ENCODE measurements around the gene GRM4.
A peak's percentile ranks its signal among the peaks of the same experiment; 100 is the strongest.
"Not testable (repeated sequence)": the region's sequence is repeated elsewhere in the genome, so short reads cannot be mapped to it uniquely, and the experiment has no call there.

The GRM4 gene

DNA sequence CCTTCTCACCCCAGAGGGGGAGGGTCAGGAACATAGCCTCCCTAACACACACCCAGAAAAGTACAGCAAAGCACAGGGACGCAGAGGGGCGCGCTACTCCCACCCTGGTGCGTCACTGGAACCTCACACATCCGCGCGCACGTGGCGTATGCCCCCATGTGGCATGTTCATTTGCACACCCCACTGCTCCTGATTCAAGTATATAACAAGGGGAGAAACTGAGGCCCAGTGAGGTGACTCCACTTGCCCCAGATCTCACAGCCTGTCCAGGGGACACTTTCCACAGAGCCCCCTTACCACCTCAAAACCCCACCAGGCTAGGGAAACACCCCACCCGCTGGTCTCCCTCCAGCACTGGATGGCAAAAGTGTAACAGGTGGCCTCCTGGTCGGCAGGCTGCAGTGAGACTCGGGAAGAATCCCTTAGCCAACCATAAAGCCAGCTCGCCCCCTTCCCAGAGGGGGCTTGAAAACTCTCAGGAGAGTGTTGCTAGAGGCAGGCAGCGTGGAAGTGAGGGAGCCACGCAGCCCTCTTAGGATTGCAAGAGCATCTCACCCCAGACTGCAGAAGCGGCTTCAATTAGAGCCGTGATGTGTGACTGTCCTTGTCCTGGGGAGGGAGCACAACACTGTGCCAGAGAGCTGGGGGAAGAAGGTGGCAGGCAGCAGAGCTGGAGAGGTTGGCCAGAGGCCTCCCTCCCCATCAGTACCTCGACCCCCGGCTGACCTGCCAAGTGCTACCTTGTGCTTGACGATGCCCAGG lies at the start of gene GRM4:
Gene GRM4 (minus strand): TSS at position 67 of the 762 bp plus-strand sequence. CDS start 12,591 bp downstream, outside the sequence.
- no peak for DNase-seq (ENCODE audit: low read depth in 2 of 3, low spot score in 2 of 3)

DNA sequence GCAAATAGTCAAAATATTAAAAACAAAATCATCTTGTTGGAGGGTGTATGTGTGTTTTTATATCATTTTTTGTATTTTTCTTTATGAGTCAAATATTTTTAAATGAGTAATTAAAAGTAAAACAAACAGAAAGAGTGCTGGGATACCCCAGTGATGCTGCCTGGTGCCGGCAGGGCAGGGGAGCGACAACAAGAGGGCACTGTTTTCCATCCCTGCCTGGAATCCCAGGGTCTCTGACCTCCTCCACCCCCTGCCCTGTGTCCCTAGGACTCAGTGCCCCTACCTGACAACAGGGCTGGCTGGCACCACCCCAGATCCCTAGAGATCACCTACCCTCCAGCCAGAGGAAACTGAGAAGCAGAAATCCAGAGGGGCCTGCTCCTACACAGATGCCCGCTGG lies 48.9 kb upstream of the GRM4 start:
- DNase-seq (ENCODE audit: low read depth in 2 of 3, low spot score in 2 of 3), result no peak

DNA sequence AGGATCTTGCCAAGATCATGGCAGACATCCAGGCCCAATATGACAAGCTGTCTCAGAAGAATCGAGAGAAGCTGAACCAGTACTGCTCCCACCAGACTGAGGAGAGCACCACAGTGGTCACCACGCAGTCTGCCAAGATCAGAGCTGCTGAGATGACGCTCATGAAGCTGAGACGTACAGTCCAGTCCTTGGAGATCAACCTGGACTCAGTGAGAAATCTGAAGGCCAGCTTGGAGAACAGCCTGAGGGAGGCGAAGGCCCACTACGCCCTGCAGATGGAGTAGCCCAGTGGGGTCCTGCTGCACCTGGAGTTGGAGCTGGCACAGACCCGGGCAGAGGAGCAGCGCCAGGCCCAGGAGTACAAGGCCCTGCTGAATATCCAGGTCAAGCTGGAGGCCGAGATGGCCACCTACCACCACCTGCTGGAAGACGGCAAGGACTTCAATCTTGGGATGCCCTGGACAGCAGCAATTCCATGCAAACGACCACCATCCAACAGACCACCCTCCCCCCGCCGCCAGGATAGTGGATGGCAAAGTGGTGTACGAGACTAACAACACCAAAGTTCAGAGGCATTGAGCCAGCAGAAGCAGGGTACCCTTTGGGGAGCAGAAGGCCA lies 44.7 kb upstream of the GRM4 start:
- no peak for DNase-seq (ENCODE audit: low read depth in 2 of 3, low spot score in 2 of 3)

DNA sequence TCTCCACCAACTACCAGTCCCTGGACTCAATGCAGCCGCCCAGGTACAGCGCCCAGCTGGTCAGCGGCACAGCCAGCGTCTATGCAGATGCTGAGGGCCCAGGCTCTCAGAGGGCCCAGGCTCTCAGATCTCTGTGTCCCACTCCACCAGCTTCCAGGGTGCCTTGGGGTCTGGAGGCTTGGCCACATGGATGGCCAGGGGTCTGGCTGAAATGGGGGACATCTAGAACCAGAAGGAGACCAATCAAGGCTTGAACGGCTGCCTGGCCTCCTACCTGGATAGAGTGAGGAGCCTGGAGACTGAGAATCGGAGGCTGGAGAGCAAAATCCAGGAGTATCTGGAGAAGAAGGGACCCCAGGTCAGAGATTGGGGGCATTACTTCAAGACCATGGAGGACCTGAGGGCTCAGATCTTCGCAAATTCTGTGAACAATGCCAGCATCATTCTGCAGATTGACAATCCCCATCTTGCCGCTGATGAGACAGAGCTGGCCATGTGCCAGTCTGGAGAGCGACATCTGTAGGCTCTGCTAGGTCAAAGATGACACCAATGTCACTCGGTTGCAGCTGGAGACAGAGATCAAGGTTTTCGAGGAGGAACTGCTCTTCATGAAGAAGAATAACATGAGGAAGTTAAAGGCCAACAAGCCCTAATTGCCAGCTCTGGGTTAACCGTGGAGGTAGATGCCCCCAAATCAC lies 44.1 kb upstream of the GRM4 start:
- DNase-seq (ENCODE audit: low read depth in 2 of 3, low spot score in 2 of 3), result no peak

DNA sequence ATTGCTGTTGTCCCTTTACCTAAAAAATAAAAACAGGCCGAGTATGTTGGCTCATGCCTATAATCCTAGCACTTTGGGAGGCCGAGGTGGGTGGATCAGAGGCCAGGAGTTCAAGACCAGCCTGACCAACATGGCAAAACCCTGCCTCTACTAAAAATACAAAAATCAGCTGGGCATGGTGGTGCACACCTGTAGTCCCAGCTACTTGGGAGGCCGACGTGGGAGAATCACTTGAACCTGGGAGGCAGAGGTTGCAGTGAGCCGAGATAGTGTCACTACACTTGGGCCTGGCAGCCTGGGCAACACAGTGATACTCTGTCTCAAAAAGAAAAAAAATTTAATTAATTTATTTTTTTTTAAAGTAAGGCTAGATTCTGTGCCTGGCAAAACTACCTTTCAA lies 38.8 kb upstream of the GRM4 start:
- not testable (repeated sequence) for DNase-seq (ENCODE audit: low read depth in 2 of 3, low spot score in 2 of 3)

DNA sequence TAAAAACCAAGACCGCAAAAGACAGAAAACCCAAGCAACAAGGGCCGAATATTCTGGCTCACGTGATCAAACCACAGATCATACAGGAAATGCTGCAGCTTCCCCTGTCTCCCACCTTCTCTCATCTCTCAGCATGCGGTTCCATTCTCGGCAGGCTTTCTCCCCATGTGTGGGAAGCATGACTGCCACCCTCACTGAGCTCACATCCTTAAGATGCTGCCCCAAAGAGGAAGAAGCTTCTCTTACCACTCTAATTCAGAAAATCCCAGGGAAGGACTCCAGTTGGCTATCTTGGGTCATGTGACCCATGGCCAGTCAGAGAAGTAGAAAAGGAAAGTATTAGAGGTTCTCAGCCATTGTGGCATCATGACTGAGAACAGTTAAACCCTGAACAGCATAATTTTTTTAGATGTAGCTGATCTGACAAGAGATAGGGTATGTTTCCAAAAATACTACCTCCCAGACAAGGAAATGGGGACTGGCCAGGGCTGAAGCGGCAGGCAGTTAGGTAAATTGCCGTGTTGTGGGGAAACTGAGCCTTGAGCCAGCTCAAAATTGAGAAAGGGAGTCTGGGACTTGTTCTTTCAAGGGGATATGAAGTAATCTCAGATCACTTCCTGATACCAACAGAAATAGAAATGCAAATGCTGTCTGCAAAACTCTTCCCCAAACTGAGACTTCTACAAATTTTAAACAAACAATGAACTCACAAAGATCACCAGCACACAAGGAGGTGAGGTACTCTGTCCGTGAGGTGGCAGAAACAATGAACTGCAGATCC lies 37.1 kb upstream of the GRM4 start:
- DNase-seq (ENCODE audit: low read depth in 2 of 3, low spot score in 2 of 3), result peak; percentile 35 to 45 (median 41)

DNA sequence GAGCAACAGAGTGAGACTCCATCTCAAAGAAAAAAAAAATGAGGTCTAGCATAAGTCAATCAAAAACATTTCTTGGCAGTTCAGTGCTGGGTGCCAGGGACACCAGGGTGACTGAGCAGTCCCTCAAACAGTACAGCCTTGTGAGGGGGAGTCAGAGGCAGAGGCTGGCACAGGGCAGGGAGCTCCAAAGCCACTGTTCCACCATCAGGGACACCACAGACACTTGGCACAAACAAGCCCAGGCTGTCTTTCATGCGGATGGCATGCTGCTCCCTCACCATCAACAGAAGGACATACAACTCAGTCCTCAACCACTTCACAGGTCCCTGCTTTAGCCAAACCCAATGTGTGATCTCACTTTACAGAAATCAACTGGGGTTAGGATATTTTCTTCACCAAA lies 36.0 kb upstream of the GRM4 start:
- no peak for DNase-seq (ENCODE audit: low read depth in 2 of 3, low spot score in 2 of 3)

DNA sequence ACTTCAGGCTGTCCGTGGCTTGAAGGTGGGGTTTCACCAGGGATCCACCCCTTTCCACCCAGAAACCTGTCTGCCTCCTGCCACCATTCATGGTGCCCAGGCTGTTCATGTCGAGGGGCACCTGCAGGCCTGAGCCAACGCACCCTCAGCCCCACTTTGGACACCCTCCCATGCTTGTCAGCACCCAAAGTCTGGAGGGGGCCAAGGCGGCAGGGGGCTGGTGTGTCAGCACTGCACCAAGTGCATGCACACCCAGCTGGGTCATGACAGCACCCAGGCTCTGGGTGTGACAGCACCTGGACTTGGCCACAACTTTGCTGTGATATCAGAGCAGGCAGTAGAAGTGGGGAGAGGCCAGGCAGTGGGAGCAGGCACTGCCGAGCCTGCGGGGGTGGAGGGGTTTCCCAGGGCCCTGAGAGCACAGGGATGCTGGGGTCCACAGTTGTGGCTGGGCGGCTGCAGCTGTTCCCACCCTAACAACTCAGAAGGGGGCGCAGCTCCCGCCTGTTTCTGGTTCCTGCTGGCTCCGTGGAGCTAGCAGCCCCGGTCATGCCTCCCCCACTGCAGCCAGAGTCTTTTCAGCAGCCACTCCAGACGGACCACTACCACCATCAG lies 33.3 kb upstream of the GRM4 start:
- DNase-seq (ENCODE audit: low read depth in 2 of 3, low spot score in 2 of 3), result no peak

DNA sequence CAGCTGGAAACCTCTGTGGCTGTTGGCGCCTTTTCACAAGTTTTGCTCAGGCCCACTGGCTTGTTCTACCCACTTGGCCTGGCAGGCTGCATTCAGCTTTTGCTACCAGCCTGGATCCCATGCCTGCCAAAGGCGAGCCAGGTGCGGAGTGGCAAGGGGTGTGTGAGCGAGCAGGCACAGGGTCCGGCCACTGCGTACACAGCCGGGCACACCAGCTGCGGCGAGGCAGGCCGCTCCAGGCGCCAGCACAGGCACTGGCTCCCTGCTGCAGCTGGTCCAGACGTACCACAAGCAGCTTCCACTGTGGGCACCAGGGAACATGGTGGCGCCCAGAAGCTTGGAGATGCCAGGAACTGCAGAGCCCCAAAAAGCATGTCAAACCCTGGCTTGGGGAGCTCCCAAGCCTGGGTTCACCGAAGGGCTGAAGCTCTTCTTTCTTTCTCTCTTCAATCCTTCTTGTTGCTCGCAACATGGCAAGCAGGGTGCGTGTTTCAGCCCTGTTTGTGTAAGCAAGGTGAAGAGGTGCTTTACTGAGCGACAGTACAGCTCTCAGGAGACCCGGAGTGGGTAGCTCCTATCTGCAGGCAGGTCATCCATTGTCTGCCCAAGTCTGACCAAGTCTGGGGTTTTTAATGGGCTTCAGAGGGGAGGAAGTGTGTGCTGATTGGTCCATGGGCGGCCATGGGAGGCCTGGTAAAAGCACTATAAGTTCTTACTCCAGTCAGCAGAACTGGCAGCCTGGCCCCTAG lies 32.6 kb upstream of the GRM4 start:
- no peak for DNase-seq (ENCODE audit: low read depth in 2 of 3, low spot score in 2 of 3)

DNA sequence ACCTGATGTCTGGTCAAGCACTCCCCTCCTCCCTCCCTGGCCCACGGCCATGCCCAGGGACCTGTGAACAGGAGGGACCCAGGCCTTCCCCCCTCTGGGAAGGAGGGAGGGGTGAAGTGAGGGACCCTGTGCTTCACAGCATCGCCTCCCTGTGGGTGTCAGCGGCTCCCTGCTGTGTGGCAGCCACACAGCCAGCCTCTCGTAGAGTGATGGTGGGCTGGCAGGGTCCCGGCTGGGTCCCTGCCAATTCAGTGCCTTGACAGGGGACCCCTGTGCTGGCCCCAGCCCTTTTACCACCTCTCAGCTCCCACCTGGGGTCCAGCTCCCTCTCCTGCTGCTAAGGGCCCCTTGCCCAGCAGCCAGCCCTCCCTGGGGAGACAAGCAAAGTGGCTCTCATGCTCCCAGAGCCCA lies 31.3 kb upstream of the GRM4 start:
- DNase-seq (ENCODE audit: low read depth in 2 of 3, low spot score in 2 of 3), result no peak

DNA sequence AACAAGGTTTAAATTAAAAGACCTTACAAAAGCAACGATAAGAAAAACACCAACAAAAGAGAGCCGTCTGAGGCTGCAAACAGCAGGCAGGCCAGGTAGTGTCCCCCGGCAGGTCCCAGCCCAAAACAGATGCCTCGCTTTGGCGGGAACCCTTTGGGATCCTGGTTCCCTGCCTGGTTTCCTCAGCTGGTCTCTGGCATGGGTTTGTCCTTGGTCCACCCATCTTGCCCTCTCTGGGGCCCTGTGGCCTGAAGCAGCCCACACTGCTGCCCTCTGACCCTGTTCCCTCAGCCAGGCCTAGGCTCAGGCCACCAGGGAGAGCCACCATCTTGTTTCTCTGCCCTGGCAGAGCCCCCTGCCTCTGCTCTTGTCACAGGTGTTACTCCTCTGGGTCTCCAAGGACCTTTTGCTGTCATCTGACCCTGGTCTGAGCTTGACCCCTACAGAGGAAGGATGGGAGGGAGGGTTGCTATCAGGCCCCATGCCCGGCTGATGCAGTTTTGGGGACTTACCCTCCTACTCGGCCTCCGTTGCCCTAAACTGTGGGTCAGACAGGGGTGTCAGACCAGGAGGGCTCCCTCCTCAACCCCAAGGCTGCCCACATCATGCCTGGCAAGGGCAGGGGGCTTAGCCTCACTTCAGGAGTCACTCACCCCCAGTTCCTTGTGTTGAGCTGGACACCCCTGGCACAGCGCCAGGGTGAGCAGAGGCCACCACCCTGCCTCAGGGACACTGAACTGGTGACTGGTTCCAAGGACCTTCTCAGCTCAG lies 30.6 kb upstream of the GRM4 start:
- DNase-seq (ENCODE audit: low read depth in 2 of 3, low spot score in 2 of 3), result no peak

DNA sequence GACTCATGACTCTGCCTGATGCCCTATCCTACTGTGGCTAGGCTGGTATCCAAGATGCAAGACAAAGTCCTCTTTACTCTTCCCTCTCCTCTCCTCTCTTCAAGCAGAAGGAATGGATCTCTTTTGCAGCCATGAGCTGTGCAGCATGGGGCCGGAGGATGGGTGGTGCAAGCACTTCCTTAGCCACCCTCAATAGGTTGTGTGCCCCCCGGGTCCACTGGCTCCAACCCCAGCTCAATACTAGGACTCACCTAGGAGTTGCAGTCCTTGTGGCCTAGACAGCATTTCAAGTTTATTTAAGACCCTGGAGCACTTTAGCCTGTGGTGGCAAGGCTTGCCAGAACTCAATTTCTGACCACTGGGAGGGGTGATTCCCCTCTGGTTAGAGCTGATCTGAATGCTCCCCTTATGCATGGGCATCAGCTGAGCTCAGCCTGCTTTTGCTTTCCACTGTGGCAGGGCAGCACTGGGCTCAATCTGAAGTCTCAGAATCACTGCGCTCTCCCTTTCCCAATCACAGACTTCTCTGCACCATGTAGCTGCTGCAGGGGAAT lies 29.0 kb upstream of the GRM4 start:
- no peak for DNase-seq (ENCODE audit: low read depth in 2 of 3, low spot score in 2 of 3)

DNA sequence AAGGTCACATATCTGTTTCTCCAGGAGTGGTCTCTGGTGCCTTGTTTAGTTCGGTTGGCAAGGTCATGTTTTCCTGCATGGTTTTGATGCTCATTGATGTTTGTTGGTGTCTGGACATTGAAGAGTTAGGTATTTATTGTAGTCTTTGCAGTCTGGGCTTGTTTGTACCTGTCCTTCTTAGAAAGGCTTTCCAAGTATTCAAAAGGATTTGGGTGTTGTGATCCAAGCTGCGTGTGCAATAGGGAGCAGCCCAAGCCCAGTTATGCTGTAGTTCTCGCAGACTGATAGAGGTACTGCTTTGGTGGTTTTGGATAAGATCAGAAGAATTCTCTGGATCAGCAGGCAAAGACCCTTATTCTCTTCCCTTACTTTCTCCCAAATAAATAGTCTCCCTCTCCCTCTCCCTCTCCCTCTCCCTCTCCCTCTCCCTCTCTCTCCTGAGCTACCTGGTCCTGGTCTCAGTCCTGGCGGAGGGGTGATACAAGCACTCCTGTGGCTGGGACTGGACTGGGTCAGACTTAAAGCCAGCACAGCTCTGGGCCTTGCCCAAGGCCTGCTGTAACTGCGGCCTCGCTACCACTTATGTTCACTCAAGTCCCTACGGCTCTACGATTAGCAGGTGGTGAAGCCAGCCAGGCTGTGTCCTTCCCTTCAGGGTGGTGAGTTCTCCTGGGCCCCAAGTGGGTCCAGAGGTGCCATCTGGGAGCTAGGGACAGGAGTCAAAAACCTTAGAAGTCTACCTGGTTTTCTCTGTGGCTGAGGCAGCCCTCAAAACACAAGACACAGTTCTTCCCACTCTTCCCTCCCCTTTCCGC lies 27.3 kb upstream of the GRM4 start:
- no peak for DNase-seq (ENCODE audit: low read depth in 2 of 3, low spot score in 2 of 3)

DNA sequence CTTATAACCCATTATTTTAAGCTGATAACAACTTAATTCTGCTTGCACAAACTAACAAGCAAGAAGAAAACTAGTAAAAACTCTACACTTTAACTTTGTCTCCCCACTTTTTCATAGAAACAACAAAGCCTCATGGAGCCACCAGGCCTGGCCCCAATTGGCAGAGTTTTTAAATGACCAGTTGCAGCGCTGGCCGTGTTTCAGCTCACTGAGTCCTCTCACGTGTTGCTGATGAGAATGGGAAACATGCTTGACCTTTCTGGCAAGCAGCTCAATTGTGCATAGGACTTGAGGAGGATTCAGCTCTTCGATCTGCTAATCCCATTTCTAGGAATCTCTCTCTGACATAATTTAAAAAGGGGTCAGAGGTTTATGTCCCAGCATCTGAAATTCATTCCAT lies 24.5 kb upstream of the GRM4 start:
- DNase-seq (ENCODE audit: low read depth in 2 of 3, low spot score in 2 of 3), result no peak

DNA sequence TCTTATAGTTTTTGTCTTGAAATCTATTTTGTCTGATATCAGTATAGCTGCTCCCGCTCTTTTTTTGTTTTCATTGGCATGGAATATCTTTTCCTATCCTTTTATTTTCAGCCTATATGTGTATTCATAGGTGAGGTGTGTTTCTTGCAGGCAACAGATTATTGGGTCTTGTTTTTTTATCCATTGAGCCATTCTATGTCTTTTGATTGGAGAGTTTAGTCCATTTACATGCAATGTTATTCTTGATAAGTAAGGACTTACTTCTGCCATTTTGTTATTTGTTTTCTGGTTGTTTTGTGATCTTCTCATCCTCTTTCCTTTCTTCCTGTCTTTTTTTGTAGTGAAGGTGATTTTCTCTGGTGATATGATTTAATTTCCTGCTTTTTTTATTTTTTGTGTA lies 24.0 kb upstream of the GRM4 start:
- no peak for DNase-seq (ENCODE audit: low read depth in 2 of 3, low spot score in 2 of 3)

DNA sequence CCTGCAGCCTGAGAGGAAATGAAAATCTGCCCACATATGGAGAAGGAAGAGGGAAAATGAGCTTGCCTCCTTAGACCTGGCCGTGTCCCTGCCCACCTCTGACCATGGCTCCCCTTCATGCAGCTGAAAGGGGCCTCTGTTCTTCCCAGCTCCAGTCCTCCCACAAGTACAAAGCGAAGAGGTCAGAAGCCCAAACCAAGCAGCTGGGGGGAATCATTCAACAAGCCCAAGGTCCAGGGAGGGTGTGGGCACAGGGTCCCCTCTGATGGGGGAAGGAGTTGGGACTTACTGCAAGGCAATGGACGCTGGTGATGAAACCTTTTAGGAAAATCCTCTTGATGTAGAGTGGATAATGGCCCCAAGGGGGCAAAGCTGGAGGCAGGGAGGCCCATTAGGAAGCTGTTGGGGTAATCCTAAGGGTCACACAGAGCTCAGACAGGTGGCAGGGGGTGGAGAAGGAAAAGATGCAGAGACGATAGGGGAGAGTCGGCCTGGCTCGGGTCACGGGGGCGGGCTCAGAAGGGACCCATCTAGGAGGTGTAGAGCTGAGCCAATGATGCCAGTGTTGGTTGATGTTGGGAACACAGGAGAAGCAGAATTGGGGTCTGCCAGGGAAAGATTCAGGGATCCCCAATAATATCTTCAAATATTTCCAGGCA lies 16.1 kb upstream of the GRM4 start:
- DNase-seq (ENCODE audit: low read depth in 2 of 3, low spot score in 2 of 3), result no peak

DNA sequence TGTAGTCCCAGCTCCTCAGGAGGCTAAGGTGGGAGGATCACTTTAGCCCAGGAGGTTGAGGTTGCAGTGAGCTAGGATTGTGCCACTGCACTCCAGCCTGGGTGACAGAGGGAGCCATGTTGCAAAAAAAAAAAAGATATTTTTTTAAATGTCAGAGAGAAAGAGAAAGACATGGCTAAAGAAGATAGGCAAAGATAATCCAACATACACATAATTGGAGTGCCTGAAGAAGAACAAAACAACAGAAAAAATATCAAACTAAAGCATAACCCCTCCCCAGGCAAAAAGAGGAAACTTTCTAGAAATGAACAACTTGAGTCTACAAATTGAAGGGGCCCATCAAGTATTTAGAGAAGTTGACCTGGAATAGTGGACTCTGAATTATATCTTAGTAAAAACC lies 14.0 kb upstream of the GRM4 start:
- DNase-seq (ENCODE audit: low read depth in 2 of 3, low spot score in 2 of 3), result no peak

DNA sequence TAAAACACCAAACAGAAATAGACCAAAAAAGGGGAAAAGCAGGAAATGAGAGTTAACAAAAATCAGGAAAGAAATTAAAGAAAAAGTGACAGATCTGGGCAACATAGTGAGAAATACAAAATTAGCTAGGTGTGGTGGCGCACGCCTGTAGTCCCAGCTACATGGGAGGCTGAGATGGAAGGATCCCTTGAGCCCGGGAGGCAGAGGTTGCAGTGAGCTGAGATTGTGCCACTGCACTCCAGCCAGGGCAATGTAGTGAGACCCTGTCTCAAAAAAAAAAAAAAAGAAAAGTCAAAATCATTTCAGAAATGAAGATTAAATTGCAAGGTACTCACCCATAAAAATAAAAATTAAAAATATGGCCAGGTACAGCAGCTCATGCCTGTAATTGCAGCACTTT lies 13.0 kb upstream of the GRM4 start:
- no peak for DNase-seq (ENCODE audit: low read depth in 2 of 3, low spot score in 2 of 3)

Data from activated CD8-positive, alpha-beta memory T cell treated with anti-CD3 and anti-CD28 coated beads for 48 hours (primary cell).